GM23248 (cell line): ENCODE results near the gene CCR5.
A peak's percentile ranks its signal among the peaks of the same experiment; 100 is the strongest.

Experiments
- EZH2 ChIP-seq: fragments of 200-600 bp; sonication (generic); IDR thresholded peaks from 2 replicates; pipeline ENCODE4 v1.6.1; 2018; ENCODE audit warnings: antibody characterized with exemption, mild to moderate bottlenecking; ENCODE audit not compliant: insufficient read depth, poor library complexity, severe bottlenecking
- EZH2phosphoT487 ChIP-seq: fragments of 200-600 bp; sonication (generic); IDR thresholded peaks from 2 replicates; pipeline ENCODE4 v1.6.1; 2018; ENCODE audit warnings: antibody characterized with exemption, moderate library complexity, mild to moderate bottlenecking, low read depth; ENCODE audit not compliant: insufficient read depth

DNA sequence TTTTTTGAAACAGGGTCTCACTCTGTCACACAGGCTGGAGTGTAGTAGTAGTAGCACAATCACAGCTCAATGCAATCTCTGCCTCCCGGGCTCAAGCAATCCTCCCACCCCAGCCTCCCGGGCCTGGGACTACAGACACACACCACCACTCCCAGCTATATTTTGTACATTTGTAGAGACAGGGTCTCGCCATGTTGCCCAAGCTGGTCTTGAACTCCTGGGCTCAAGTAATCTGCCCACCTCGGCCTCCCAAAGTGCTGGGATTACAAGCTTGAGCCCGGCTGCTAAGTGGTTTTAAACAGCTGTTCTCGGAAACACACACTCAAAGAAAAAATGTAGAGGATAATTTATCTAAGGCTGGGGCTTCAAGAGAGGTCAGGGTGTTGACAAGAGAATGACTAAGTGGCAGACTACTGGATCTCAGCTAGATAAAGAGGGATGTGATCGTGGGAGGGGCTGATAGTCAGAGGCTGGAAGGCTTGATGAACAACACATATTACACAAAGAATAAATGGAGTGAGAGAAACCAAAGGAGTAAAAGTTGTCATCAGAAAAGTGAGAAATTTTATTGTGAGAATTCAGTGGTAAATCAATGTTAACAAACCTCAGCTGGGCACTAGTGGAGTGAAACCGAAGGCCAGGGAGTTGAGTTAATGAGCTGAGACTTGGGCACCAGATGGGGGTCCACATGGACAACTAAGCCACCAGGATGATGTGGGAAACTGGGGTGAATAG, 29.4 kb downstream of the CCR5 start:
- TF ChIP-seq EZH2 (no peak), EZH2phosphoT487 (peak; percentile 94)
